HepG2 (cell line): ENCODE results near the gene MYL6. TPM values are rescaled to one million over a fixed set of nuclear protein-coding genes. Genes with fewer than 3 reads are reported as not detected.

Experiments used
- IKZF1 ChIP-seq: fragments of 450-650 bp; IDR thresholded peaks from 2 replicates; pipeline ENCODE4 v1.7.1; 2016
- IRF9 ChIP-seq: sonication (generic); formaldehyde crosslinking; IDR thresholded peaks from 2 replicates; pipeline ENCODE4 v1.8.0; 2022; ENCODE audit warnings: missing genetic modification reagents, mild to moderate bottlenecking, borderline replicate concordance
- PLSCR1 ChIP-seq: sonication (generic); formaldehyde crosslinking; IDR thresholded peaks from 2 replicates; pipeline ENCODE4 v1.5.0; 2020; ENCODE audit warnings: missing genetic modification reagents, mild to moderate bottlenecking, borderline replicate concordance
- PRDM4 ChIP-seq: sonication (generic); formaldehyde crosslinking; IDR thresholded peaks from 2 replicates; pipeline ENCODE4 v1.9.0; 2021; ENCODE audit warnings: missing genetic modification reagents, borderline replicate concordance
- SMAD3 ChIP-seq: sonication (generic); formaldehyde crosslinking; IDR thresholded peaks from 2 replicates; pipeline ENCODE4 v1.4.0; 2020; ENCODE audit warnings: missing genetic modification reagents
- SP5 ChIP-seq: IDR thresholded peaks from 2 replicates; pipeline ENCODE4 v1.6.1; 2016; ENCODE audit warnings: low read depth, borderline replicate concordance
- ZFP36L1 ChIP-seq: sonication (generic); formaldehyde crosslinking; IDR thresholded peaks from 2 replicates; pipeline ENCODE4 v1.8.0; 2022; ENCODE audit warnings: mild to moderate bottlenecking, missing genetic modification reagents, moderate library complexity
- ZNF160 ChIP-seq: sonication (generic); formaldehyde crosslinking; IDR thresholded peaks from 2 replicates; pipeline ENCODE4 v1.8.0; 2022; ENCODE audit warnings: mild to moderate bottlenecking, inconsistent platforms, missing genetic modification reagents
- ZNF205 ChIP-seq: IDR thresholded peaks from 2 replicates; pipeline ENCODE4 v1.6.1; 2018; ENCODE audit warnings: missing biosample characterization, missing genetic modification reagents
- ZNF567 ChIP-seq: sonication (generic); formaldehyde crosslinking; IDR thresholded peaks from 2 replicates; pipeline ENCODE4 v1.8.1; 2023; ENCODE audit warnings: mild to moderate bottlenecking, missing genetic modification reagents, borderline replicate concordance
- ZNF576 ChIP-seq: sonication (generic); formaldehyde crosslinking; IDR thresholded peaks from 2 replicates; pipeline ENCODE4 v1.4.0; 2020; ENCODE audit warnings: mild to moderate bottlenecking, missing genetic modification reagents
- ZNF678 ChIP-seq: sonication (generic); formaldehyde crosslinking; IDR thresholded peaks from 2 replicates; pipeline ENCODE4 v1.4.0; 2020; ENCODE audit warnings: mild to moderate bottlenecking, missing genetic modification reagents
- polyA plus RNA-seq, 8 experiments: library from polyadenylated mRNA; depleted of rRNA in 3 of 8; stranded (reverse) in 7 of 8; unstranded in 1 of 8; fragments of >200 nt; fragmentation: Illumina TruSeq in 4 of 8; extraction: Trizol in 4 of 8; gene quantifications; 2 replicates each; pipeline versions ENCODE4 v1.2.1 to v1.2.3, GENCODE V29; 2011 to 2016; ENCODE audit warnings: low read depth in 4 of 8, missing spikeins in 1 of 8, mixed read lengths in 1 of 8; ENCODE audit not compliant: insufficient read depth in 1 of 8
- total RNA-seq, 5 experiments: library from RNA; depleted of rRNA; stranded (reverse); fragments of >200 nt; fragmentation: Illumina TruSeq; extraction: Trizol; gene quantifications; 2 replicates each; pipeline ENCODE4 v1.2.3, GENCODE V29; 2016; ENCODE audit warnings: low read depth in 1 of 5
- TF ChIP-seq, protein P1 (sequence below): sonication (generic); formaldehyde crosslinking; IDR thresholded peaks from 2 replicates; pipeline ENCODE4 v1.5.0; 2020; ENCODE audit warnings: mild to moderate bottlenecking, missing genetic modification reagents
- TF ChIP-seq, protein P2 (sequence below): sonication (generic); formaldehyde crosslinking; IDR thresholded peaks from 2 replicates; pipeline ENCODE4 v1.4.0; 2020; ENCODE audit warnings: mild to moderate bottlenecking, missing genetic modification reagents
- TF ChIP-seq, protein P3 (sequence below): sonication (generic); formaldehyde crosslinking; IDR thresholded peaks from 2 replicates; pipeline ENCODE4 v1.4.0; 2020; ENCODE audit warnings: missing genetic modification reagents, borderline replicate concordance

Gene MYL6
- total and polyA plus RNA-seq, 2 of the 13 experiments (the other 11 are each of a cell fraction or from before 2014, with no cell fraction given): 1,127 to 1,192 TPM

GRCh38 chr12:56158029-56158925 lies at the start of gene MYL6 (continued):
- TF ChIP-seq IRF9 (CRISPR knock-in tag): no peak
- TF ChIP-seq, protein P1, sequence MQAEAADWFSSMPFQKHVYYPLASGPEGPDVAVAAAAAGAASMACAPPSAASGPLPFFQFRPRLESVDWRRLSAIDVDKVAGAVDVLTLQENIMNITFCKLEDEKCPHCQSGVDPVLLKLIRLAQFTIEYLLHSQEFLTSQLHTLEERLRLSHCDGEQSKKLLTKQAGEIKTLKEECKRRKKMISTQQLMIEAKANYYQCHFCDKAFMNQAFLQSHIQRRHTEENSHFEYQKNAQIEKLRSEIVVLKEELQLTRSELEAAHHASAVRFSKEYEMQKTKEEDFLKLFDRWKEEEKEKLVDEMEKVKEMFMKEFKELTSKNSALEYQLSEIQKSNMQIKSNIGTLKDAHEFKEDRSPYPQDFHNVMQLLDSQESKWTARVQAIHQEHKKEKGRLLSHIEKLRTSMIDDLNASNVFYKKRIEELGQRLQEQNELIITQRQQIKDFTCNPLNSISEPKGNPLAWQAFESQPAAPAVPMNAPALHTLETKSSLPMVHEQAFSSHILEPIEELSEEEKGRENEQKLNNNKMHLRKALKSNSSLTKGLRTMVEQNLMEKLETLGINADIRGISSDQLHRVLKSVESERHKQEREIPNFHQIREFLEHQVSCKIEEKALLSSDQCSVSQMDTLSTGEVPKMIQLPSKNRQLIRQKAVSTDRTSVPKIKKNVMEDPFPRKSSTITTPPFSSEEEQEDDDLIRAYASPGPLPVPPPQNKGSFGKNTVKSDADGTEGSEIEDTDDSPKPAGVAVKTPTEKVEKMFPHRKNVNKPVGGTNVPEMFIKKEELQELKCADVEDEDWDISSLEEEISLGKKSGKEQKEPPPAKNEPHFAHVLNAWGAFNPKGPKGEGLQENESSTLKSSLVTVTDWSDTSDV (CRISPR knock-in tag): no peak
- TF ChIP-seq ZNF205 (CRISPR knock-in tag): no peak
- no peak for TF ChIP-seq ZNF678 (CRISPR knock-in tag)
- no peak for TF ChIP-seq ZFP36L1
- no peak for TF ChIP-seq ZNF160
- no peak for TF ChIP-seq IKZF1
- TF ChIP-seq ZNF576 (CRISPR knock-in tag): no peak
- no peak for TF ChIP-seq SP5 (CRISPR knock-in tag)
- no peak for TF ChIP-seq PRDM4 (CRISPR knock-in tag)
- TF ChIP-seq SMAD3: no peak
- TF ChIP-seq ZNF567: no peak
- TF ChIP-seq PLSCR1 (CRISPR knock-in tag): no peak
- TF ChIP-seq, protein P2, sequence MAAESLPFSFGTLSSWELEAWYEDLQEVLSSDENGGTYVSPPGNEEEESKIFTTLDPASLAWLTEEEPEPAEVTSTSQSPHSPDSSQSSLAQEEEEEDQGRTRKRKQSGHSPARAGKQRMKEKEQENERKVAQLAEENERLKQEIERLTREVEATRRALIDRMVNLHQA (CRISPR knock-in tag): no peak
- TF ChIP-seq, protein P3, sequence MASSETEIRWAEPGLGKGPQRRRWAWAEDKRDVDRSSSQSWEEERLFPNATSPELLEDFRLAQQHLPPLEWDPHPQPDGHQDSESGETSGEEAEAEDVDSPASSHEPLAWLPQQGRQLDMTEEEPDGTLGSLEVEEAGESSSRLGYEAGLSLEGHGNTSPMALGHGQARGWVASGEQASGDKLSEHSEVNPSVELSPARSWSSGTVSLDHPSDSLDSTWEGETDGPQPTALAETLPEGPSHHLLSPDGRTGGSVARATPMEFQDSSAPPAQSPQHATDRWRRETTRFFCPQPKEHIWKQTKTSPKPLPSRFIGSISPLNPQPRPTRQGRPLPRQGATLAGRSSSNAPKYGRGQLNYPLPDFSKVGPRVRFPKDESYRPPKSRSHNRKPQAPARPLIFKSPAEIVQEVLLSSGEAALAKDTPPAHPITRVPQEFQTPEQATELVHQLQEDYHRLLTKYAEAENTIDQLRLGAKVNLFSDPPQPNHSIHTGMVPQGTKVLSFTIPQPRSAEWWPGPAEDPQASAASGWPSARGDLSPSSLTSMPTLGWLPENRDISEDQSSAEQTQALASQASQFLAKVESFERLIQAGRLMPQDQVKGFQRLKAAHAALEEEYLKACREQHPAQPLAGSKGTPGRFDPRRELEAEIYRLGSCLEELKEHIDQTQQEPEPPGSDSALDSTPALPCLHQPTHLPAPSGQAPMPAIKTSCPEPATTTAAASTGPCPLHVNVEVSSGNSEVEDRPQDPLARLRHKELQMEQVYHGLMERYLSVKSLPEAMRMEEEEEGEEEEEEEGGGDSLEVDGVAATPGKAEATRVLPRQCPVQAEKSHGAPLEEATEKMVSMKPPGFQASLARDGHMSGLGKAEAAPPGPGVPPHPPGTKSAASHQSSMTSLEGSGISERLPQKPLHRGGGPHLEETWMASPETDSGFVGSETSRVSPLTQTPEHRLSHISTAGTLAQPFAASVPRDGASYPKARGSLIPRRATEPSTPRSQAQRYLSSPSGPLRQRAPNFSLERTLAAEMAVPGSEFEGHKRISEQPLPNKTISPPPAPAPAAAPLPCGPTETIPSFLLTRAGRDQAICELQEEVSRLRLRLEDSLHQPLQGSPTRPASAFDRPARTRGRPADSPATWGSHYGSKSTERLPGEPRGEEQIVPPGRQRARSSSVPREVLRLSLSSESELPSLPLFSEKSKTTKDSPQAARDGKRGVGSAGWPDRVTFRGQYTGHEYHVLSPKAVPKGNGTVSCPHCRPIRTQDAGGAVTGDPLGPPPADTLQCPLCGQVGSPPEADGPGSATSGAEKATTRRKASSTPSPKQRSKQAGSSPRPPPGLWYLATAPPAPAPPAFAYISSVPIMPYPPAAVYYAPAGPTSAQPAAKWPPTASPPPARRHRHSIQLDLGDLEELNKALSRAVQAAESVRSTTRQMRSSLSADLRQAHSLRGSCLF (CRISPR knock-in tag): no peak
